GM19397 (cell line): Measurements from ENCODE around the gene BICRA.
"Not testable (repeated sequence)": the region's sequence is repeated elsewhere in the genome, so short reads cannot be mapped to it uniquely, and the experiment has no call there.

ENCODE experiments used
- ATAC-seq: cut with Tn5 transposase; IDR thresholded peaks from one replicate; pipeline ENCODE4 v1.9.1; 2021; ENCODE audit warnings: mild to moderate bottlenecking, moderate library complexity; ENCODE audit not compliant: unreplicated experiment

Gene BICRA

DNA sequence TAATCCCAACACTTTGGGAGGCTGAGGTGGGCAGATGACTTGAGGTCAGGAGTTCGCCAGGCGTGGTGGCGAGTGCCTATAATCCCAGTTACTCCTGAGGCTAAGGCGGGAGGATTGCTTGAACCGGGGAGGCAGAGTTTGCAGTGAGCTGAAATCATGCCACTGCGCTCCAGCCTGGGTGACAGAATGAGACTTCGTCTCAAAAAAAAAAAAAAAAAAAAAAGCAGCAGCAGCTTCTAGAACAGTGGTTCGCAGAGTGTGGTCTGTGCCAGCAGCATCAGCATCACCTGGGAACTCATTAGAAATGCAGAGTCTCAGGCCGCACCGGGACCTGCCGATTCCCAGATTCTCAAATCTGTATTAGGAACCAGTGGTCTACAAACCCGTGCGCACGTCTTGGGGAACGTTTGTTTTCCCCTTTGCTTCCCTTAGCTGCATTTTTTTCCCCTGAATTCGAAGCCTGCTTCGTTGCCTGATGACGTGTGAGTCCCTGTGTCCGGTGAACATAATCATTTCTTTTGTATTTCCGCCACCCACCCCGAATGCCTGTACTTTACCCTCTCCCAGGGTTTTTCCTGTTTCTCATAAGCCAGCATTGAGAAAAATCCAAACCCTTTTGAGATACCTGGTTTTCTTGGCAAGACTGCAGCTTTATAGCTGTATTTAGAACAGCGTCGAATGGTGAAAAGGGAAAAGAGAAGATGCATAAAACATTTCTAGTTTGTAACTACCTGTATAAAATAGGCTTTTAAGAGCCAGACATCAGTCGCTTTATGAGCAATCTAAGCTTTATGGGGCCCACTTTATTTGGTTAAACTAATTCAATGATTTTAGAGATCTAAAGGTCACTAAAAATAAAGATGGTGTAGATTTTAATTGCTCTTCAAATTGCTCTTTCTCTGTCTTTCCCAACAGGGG, 49.8 kb downstream of the BICRA start:
- no peak for ATAC-seq

DNA sequence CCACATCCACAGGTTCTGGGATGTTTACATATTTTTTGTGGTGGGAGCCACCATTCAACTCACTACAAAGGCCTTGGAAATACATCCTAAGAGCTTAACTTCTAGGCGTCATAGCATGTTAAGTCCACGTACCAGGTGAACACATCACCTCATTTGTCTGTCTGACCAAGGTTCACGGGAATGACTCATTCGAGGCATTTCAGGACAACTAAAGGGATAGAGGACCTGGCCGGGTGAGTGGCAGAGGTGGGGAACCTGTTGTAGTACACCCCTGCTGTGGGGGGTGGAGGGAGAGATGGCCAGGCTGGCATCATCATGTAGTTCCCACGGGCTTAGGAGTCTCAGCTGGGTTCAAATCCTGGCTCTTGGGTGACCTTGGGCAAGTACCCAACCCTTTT, 51.5 kb downstream of the BICRA start:
- ATAC-seq: no peak

DNA sequence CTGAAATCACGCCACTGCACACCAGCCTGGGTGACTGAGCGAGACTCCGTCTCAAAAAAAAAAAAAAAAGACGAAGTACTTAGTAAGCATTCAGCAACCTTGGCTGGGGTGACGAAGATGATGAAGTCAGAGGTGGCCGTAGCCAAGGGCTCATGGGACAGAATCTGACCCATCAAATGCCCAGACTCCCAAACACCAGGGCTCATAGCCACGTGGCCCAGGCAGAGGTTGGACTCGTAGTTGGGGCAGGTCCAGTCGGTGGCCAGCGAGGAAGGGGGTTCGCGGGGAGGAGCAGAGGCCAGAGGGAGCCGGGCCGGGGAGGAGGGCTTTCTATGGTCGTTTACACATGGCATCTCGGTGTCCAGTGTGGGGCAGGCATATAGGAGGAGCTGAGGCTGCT, 52.2 kb downstream of the BICRA start:
- ATAC-seq: no peak

DNA sequence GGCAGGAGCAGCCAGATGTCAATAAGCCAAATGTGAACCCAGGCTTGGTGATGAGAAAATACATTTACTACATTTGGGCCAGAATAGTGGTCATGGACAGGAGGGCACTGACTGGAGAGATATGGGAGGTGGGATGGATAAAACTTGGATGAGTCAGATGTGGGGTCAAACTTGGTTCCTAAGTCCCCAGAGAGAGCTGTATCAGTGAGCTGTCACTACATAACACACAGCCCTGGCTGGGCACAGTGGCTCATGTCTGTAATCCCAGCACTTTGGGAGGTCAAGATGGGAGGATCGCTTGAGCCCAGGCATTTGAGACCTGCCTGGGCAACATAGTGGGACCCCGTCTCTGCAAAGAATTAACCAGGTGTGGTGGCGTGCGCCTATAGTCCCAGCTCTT, 52.7 kb downstream of the BICRA start:
- no peak for ATAC-seq

DNA sequence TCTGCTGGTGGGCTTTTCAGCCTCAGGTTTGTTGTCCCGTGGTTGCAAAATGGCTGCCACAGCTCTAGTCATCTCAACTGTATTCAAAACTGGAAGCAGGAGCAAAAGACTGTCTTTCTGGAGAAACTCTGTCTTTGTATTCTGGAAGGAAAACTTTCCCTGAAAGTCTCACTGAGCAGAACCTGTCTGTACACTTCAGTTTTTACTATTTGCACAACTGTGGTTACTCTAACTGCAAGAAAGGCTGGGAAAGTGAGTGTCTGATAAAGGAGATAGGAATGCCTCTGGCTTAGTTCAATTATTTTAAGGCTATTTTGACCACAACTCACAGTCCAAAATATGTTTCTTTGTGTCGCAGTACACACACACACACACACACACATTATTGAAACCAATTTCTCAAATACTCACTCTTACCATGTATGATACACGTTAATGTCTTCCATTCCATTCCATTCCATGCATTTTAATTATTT, 54.5 kb downstream of the BICRA start:
- no peak for ATAC-seq

DNA sequence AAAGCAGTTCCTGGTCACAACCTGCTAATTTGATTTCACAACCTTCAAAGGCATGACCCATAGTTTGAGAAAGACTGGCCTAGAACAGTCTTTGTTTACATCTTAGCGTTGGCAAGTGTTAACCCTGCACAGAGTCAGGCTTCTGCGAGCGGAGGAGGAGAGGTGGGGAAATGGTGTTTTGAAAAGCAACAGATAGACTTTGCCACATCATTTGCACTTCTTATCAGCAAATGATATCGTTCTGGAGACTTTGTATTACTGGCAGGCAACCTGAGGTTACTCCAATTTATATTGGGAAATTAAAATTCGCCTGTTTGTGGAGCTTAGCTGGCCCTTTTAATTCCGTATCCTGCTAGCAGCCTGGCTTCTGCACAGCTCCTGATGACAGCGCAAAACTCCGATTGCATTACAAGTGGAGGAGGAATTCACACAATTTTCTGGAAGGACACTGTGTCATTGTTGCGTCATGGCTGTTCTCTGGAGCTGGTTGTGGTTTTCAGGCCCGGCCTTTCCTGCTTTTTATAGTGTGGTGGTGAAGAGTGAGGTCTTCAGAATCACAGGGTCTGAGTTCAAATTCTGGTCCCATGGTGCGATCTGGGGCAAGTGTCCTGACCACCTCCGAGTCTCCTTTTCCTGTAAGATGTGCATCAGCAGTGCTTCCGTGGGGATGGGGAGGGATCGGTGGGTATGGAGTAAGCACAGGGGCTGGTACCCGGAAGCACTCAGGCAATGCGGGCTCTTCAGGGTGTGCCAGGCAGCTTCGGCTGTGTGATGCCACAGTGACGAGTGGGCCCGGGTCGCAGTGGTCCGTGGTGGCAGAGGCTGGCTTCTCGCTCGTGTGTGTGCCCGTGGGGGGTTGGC, 55.2 kb downstream of the BICRA start:
- no peak for ATAC-seq

DNA sequence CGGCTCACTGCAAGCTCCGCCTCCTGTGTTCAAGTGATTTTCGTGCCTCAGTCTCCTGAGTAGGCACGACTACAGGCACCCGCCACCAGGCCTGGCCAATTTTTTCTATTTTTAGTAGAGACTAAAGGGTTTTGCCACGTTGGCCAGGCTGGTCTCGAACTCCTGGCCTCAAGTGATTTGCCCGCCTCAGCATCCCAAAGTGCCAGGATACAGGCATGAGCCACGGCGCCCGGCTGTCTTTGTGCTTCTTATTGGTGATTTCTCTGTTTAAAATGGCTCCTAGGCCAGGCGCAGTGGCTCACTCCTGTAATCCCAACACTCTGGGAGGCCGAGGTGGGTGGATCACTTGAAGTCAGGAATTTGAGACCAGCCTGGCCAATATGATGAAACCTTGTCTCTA, 59.6 kb downstream of the BICRA start:
- not testable (repeated sequence) for ATAC-seq

DNA sequence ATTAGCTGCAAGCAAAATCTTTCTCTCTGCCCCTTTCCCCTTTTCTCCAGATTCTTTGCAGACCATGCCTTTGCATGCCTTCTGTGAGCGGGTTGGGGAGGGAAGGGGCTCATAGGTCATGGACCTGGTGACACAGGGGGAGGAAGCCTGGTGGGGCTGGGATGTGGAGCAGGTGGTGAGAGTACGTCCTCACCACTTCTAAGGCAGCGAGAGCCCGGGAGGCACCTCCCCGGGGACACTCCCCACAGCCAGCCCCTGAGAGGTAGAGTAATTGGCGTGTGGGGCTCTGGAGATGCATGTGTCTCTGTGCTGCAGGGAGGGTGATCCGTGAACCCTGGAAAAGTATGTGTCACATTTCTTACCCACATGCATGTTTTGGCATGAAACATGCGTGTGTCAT, 61.8 kb downstream of the BICRA start:
- ATAC-seq: no peak

DNA sequence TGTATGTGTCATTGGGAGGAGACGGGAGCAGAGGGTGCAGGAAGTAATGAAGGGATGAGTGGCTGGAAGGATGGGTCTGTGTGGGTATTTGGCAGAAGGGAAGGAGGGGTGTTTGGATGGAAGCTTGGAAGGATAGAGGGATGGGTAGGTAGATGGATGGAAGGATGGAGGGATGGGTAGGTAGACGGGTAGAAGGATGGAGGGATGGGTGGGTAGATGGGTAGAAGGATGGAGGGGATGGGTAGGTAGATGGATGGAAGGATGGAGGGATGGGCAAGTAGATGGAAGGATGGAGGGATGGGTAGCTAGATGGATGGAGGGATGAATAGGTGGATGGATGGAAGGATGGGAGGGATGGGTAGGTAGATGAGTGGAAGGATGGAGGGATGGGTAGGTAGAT, 62.6 kb downstream of the BICRA start:
- no peak for ATAC-seq

DNA sequence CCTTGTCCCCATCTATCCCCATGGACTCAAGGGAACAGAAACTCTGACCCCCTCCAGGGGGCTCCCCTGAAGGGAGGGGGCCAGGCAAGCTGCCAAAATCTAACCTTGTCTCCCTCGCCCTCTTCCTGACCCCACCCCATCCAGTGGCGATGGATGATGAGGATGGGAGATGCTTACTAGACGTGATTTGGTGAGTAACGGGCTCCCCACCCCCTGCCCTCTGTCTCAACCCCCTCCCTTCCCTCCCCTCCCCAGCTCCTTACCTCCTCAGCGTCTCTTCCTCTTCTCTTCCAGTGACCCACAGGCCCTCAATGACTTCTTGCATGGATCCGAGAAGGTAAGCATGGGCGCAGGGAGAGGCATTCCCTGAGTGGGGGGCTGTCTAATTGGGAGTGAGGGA, 64.5 kb downstream of the BICRA start:
- ATAC-seq: no peak

DNA sequence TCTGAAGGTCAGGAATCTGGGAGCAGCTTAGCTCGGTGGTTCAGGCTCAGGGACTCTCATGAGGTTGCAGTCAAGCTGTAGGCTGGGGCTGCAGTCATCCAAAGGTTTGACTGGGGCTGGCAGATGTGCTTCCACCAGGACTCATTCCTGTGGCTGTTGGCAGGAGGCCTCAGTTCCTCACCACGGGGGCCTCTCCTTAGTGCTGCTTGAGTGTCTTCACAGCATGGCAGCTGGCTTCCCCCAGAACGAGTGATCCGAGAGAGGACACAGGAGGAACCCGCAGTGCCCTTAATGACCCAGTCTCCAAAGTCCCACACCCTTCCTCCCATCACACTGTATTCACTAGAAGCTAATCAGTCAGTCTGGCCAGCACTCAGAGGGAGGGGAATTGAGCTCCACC, 65.6 kb downstream of the BICRA start:
- ATAC-seq: no peak

DNA sequence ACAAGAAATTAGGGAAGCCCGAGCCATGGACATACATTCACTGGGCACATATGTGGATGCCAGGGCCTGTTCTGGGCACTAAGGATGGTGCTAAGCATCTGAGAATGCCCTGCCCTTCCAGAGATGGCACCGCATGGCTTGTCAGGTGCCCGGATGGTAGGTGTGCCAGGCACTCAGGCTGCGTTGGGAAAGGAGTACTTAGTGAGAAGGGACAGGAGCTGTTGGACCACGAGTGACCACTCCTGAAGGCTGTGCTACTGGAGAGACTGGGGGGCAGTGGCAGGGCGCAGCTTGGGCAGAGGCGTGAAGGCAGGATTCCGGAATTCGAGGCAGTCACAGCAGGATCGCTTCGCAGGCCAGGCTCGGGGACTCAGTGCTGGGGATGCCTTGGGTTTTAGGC, 66.3 kb downstream of the BICRA start:
- no peak for ATAC-seq

DNA sequence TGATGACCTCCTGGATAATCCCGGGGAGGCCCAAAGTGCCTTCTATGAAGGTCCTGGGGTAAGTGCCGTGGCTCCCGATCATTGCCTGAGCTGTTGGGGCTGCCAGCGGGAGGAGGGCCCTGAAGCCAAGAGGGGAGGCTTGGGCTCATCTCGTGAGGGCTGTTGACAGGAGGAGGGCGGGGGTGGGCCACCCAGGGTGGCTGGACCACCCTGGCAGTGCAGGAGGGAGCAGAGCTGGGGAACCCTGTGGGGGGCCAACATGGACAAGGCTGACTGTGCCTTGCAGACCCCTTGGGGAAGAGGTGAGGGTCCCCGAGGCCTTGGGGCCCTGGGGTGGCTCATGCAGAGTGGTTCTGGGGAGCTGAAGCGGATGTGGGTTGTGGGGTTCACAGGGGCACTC, 66.9 kb downstream of the BICRA start:
- no peak for ATAC-seq

DNA sequence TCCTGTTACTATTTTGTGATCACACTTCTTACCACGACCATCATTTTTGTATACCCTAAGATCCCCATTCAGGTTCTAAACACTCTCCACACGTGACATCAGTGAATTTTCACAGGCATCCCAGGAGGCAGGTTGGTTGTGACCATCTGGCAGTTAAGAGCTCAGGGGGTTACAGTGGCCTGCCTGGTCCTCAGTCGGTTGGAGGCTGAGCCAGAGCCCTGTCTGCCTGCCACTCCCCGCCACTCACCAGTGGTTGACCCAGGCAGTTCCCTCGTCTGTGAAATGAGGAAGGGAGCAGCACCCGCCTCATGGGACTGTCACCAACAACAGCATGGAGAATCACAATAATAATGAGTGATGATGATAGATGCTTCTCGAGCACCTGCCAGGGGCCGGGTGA, 67.9 kb downstream of the BICRA start:
- no peak for ATAC-seq

DNA sequence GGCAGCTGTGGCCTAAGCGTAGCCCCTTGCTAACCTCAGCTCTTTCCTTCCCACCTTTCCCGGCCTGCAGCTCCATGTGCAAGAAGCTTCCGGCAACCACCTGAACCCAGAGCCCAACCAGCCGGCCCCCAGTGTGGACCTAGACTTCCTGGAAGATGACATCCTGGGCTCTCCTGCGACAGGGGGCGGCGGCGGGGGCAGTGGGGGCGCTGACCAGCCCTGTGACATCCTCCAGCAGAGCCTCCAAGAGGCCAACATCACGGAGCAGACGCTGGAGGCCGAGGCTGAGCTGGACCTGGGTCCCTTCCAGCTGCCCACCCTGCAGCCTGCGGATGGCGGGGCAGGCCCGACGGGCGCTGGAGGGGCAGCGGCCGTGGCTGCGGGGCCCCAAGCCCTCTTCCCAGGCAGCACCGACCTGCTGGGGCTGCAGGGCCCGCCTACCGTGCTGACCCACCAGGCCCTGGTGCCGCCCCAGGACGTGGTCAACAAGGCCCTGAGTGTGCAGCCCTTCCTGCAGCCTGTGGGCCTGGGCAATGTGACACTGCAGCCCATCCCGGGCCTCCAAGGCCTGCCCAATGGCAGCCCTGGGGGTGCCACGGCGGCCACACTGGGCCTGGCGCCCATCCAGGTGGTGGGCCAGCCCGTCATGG, 70.4 kb downstream of the BICRA start:
- no peak for ATAC-seq

DNA sequence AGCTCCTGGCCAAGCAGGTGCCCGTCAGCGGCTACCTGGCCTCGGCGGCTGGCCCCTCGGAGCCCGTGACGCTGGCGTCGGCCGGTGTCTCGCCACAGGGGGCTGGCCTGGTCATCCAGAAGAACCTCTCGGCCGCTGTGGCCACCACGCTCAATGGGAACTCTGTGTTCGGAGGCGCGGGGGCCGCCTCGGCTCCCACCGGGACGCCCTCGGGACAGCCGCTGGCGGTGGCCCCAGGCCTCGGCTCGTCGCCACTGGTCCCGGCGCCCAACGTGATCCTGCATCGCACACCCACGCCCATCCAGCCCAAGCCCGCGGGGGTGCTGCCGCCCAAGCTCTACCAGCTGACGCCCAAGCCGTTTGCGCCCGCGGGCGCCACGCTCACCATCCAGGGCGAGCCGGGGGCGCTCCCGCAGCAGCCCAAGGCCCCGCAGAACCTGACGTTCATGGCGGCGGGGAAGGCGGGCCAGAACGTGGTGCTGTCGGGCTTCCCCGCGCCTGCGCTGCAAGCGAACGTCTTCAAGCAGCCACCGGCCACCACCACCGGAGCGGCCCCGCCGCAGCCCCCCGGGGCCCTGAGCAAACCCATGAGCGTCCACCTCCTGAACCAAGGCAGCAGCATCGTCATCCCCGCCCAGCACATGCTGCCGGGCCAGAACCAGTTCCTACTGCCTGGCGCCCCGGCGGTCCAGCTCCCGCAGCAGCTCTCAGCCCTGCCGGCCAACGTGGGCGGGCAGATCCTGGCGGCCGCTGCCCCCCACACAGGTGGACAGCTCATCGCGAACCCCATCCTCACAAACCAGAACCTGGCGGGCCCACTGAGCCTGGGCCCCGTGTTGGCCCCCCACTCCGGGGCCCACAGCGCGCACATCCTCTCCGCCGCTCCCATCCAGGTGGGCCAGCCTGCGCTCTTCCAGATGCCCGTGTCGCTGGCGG, 71.3 kb downstream of the BICRA start:
- no peak for ATAC-seq

DNA sequence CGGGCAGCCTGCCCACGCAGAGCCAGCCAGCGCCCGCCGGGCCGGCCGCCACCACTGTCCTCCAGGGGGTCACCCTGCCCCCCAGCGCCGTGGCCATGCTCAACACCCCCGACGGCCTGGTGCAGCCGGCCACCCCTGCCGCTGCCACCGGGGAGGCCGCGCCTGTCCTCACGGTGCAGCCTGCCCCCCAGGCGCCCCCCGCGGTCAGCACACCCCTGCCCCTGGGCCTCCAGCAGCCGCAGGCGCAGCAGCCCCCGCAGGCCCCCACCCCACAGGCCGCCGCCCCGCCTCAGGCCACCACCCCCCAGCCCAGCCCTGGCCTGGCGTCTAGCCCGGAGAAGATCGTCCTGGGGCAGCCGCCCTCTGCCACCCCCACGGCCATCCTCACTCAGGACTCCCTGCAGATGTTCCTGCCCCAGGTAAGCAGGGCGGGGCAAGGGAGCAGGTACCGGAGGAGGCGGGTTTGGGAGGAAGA, 72.0 kb downstream of the BICRA start:
- no peak for ATAC-seq

DNA sequence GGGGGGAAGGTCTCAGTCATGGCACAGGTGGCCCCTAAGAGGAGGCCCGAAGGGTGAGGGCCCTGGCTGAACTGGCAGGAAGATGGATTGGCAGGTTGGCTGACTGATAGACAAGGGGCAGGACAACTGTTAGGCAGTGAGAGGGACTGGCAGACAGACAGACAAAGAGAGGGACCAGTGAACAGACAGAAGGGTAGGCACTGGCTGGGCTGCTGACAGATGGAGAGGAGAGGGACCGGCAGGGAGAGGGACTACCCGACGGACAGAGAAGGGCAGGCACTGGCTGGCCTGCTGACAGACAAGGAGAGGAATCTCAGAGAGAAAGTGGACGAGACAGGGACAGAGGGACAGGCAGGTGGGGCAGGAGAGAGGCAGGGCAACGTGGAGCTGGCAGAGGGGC, 72.5 kb downstream of the BICRA start:
- ATAC-seq: no peak

DNA sequence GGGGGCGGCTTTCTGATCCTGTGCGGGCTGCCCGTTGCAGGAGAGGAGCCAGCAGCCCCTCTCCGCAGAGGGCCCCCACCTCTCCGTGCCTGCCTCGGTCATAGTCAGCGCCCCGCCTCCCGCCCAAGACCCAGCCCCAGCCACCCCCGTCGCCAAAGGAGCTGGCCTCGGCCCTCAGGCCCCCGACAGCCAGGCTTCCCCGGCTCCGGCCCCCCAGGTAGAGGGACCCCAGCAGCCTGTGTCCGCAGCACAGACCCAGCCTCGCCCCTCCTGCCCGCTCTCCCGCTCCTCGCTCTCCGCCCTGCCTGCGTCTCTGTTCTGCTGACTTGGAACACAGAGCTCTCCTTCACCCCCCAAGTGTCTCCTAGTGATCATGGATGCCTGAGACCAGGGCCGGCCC, 73.0 kb downstream of the BICRA start:
- ATAC-seq: no peak

DNA sequence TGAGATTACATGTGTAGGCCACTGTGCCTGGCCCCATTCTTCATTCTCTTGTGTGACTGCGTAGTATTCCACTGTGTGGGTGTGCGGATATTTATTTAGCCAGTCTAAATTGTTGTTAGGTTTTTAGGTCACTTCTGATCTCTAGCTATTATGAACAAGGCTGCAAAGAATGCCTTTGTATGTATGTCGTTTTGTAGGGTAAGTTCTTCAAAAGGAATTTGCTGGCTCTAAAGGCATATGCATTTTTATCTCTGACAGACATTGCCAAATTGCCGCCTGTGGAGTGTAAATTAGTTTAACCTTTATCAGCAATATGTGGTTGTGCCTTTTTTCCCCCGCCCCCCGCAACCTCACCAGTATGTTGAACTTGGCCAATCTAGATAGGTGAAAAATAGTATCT, 74.0 kb downstream of the BICRA start:
- ATAC-seq: no peak
